ENCODE results near the gene PXDN.

Gene PXDN

DNA sequence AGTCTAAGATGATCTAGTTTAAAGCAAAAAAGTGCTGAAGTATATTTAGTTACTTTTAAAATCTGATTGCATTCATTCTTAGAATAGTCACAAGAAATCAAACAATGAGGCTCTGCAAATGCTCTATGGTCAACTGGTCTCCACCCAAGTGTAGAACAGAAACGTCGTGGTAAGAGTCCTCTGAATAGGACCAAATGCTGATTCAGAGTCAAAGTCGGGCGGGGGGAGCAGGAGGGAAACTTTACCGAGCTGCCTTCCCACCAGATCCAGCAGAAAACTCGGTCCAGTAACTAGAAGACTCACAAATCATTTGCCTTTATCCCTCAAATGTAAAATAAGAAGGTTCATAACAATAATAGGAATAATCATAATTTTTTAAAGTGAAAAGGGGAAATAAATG is 46.2 kb upstream of the PXDN start:
- no peak for TF ChIP-seq CTCF (conservative IDR thresholded peaks at IDR 0.05)
- H3K27ac ChIP-seq: no peak overlapping the region

GRCh38 chr2:1789610-1790009 is 45.3 kb upstream of the PXDN start:
- TF ChIP-seq ZFX (IDR thresholded peaks at IDR 0.05) (no peak), CTCF (conservative IDR thresholded peaks at IDR 0.05) (no peak)
- H3K27ac ChIP-seq: no peak overlapping the region

DNA sequence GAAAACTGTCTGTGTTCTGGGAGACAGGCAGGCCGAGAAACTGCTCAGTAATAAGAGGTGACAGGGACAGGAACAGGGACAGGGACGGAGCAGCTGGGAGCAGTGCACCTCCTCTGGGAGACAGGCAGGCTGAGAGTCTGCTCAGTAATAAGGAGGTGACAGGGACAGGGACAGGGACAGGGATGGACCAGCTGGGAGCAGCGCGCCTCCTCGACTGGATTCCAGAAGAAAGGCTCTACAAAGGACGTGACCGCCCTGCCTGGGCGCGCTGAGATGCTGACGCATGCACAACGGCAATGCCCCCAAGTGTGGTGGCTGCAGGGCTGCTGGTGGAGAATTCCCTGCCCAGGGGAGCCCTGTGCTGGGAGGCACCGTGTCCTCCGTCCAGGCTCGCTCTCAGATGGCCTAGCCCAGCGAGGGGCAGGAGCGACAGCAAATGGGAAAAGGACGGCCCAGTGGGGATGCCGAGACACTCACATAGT is 44.2 kb upstream of the PXDN start:
- H3K27ac ChIP-seq: no peak overlapping the region

DNA sequence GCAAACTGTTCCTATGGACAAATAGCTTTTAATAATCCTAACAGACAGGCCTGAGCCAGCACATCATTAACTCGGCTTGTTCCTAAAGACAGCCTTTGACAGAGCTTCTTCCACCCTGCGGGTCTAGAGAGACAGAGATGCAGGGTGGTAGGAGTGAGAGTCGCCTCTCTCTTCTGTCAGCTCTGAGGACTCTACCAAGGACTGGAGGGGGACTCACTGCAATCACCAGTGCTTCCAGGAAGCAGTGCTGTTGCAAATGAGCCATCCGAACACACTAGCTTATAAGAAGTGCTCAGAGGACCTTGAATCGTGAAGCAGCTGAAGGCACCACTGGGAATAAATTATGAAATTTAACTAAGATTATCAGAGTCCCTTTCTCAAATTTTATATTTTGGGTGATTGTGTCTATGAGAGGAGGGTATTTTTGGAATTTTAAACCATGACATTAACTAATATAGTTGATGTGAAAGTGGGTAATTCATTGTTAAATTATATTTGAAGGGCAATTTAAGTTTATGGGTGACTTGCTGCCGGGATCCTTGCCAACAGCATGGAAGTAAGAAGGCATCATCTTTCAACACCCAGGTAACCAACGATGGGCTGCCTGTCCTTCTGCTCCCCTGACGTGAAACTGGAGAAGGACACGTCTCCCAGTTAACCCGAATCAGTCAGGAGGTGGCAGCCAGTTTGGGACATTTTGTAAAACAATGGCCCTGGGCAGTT is 43.6 kb upstream of the PXDN start:
- H3K27ac ChIP-seq: no peak overlapping the region
- TF ChIP-seq CTCF (conservative IDR thresholded peaks at IDR 0.05): no peak
- no peak for TF ChIP-seq ZFX (IDR thresholded peaks at IDR 0.05)

More for the DNA sequence above, 44.2 kb upstream of the PXDN start:
- TF ChIP-seq ZFX (IDR thresholded peaks at IDR 0.05) (no peak), CTCF (conservative IDR thresholded peaks at IDR 0.05) (no peak)

DNA sequence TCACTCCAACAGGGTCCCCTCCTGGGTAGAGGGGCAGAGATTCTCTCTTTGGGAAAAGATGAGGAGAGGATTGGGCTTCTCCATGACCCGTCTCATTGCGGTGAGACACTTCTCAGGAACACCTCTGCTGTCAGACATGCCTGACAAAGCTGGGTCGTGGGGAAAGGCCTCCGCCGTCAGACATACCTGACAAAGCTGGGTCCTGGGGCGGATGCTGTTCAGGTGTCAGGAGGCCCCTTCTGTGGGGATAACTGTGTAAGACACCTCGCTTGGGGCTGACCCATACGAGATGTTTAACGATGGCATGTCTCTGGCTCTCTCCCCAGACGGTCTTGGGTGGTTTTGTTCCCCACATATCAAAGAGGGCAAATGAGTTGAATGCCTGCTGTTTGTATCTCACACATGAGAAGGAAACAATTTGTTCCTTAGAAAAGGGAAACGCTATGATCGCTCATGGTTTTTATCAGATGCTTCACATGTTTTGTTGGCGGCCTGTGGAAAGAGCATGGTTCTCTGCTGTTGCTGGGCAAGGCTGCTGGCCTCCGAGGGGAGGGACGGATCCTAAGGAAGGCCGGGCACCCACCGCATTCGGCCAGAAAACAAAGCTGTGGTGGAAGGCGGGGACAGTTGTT is 40.8 kb upstream of the PXDN start:
- TF ChIP-seq CTCF (conservative IDR thresholded peaks at IDR 0.05): no peak
- no peak for TF ChIP-seq ZFX (IDR thresholded peaks at IDR 0.05)
- no peak overlapping the region for H3K27ac ChIP-seq

- TF ChIP-seq CTCF (conservative IDR thresholded peaks at IDR 0.05): no peak
- no peak for TF ChIP-seq ZFX (IDR thresholded peaks at IDR 0.05)
- no peak overlapping the region for H3K27ac ChIP-seq
Observed at GRCh38 chr2:1784087-1784486, 39.8 kb upstream of the PXDN start.

DNA sequence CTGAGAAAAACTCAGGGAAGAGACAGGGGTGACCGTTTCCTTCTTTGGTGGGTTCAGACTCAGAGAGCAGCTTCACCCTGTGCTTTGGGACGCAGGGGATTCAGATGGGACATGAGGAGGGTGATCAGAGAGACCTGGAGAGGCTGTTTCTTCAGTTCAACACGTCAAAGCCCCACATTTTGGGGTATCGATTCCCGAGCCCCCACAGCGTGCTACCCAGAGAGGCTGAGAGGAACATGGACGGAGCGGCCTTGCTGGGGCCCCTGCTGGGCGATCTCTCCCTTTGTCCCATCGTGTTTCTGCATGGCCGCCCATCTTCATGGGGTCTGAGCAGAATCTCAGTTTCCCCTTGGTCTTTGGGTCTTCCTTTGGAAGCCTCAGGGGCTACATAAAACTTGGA is 38.2 kb upstream of the PXDN start:
- no peak overlapping the region for H3K27ac ChIP-seq

More for the DNA sequence above, 38.2 kb upstream of the PXDN start:
- TF ChIP-seq CTCF (conservative IDR thresholded peaks at IDR 0.05) (no peak), ZFX (IDR thresholded peaks at IDR 0.05) (no peak)

Measured in C4-2B (cell line).